BLaER1 treated with 17β-estradiol and CSF1 and Interleukin-3, amounts not matched to agents 10 nM and 100 nM (cell line): ENCODE measurements around the gene C2orf49.

ENCODE experiments used
- H3K27ac ChIP-seq, 11 experiments: shearing (Covaris generic); formaldehyde crosslinking; 2 replicates each; pipeline ENCODE4 v1.8.1; 2022
- H3K27me3 ChIP-seq, 11 experiments: shearing (Covaris generic); formaldehyde crosslinking; 2 replicates each; pipeline ENCODE4 v1.8.1; 2022
- H3K36me3 ChIP-seq, 11 experiments: shearing (Covaris generic); formaldehyde crosslinking; 2 replicates each; pipeline ENCODE4 v1.8.1; 2022
- H3K4me1 ChIP-seq, 10 experiments: shearing (Covaris generic); formaldehyde crosslinking; 2 replicates each; pipeline ENCODE4 v1.8.1; 2022
- H3K4me2 ChIP-seq, 11 experiments: shearing (Covaris generic); formaldehyde crosslinking; 2 replicates each; pipeline ENCODE4 v1.8.1; 2022
- H3K4me3 ChIP-seq, 10 experiments: shearing (Covaris generic); formaldehyde crosslinking; 2 replicates each; pipeline ENCODE4 v1.8.1; 2022
- H3K9ac ChIP-seq, 11 experiments: shearing (Covaris generic); formaldehyde crosslinking; 2 replicates each; pipeline ENCODE4 v1.8.1; 2022
- H3K9me3 ChIP-seq, 11 experiments: shearing (Covaris generic); formaldehyde crosslinking; replicated peaks in 1 of 11; 2 replicates each; pipeline ENCODE4 v1.8.1; 2022
- H4K20me1 ChIP-seq, 11 experiments: shearing (Covaris generic); formaldehyde crosslinking; 2 replicates each; pipeline ENCODE4 v1.8.1; 2022
- Cebpa-rat ChIP-seq, 11 experiments: shearing (Covaris generic); IDR thresholded peaks; 2 replicates each; pipeline ENCODE4 v1.8.1; 2022

The C2orf49 gene

GRCh38 chr2:105337122-105338019 lies at the start of gene C2orf49:
Gene C2orf49, plus strand, starts transcription at chr2:105337540. Its CDS starts 48 bp downstream, at chr2:105337588.
- no peak for TF ChIP-seq Cebpa-rat (IDR thresholded peaks at IDR 0.05)
- peak within 1 kb of the TSS; percentile 95 to 100 (median 98) for H3K27ac ChIP-seq

GRCh38 chr2:105287692-105288091 lies 49.6 kb upstream of the C2orf49 start:
- no peaks in the 10 kb centered on the region for H3K9me3 ChIP-seq
- H3K9ac ChIP-seq, result no peak overlapping the region
- peaks cover 85 to 100% (median 98%) of the 10 kb centered on the region in 11 experiments for H3K36me3 ChIP-seq
- H3K4me2 ChIP-seq, result no peak overlapping the region
- peaks cover 0 to 29% (median 9%) of the 10 kb centered on the region in 11 experiments; a peak in 5 of 22 replicates for H4K20me1 ChIP-seq
- no peak overlapping the region for H3K27ac ChIP-seq
- H3K27me3 ChIP-seq, result no peaks in the 10 kb centered on the region
- peaks cover 0 to under 1% (median 0%) of the 10 kb centered on the region in 10 experiments; a peak in 3 of 20 replicates for H3K4me1 ChIP-seq
- no peak for TF ChIP-seq Cebpa-rat (IDR thresholded peaks at IDR 0.05)
- no peak overlapping the region for H3K4me3 ChIP-seq

More at GRCh38 chr2:105337122-105338019, at the start of gene C2orf49:
- Histone ChIP-seq H4K20me1 (peaks cover 0 to 14% (median 6%) of the 10 kb centered on the region in 11 experiments; a peak in 6 of 22 replicates), H3K36me3 (peaks cover 33 to 54% (median 41%) of the 10 kb centered on the region in 11 experiments), H3K4me2 (peak within 1 kb of the TSS; percentile 78 to 98 (median 95)), H3K9me3 (no peaks in the 10 kb centered on the region), H3K4me1 (peaks cover 18 to 39% (median 24%) of the 10 kb centered on the region in 10 experiments), H3K27me3 (no peaks in the 10 kb centered on the region), H3K4me3 (peak within 1 kb of the TSS; percentile 78 to 97 (median 90)), H3K9ac (peak within 1 kb of the TSS; percentile 93 to 99 (median 97))

- H3K27ac ChIP-seq, result no peak overlapping the region
- H3K9ac ChIP-seq, result no peak overlapping the region
- no peak overlapping the region for H3K4me3 ChIP-seq
- no peaks in the 10 kb centered on the region for H3K4me1 ChIP-seq
- H3K4me2 ChIP-seq, result no peak overlapping the region
- peaks cover 84 to 100% (median 98%) of the 10 kb centered on the region in 11 experiments for H3K36me3 ChIP-seq
- H3K27me3 ChIP-seq, result no peaks in the 10 kb centered on the region
- no peak for TF ChIP-seq Cebpa-rat (IDR thresholded peaks at IDR 0.05)
- H4K20me1 ChIP-seq, result peaks cover 0 to 27% (median 5%) of the 10 kb centered on the region in 11 experiments; a peak in 3 of 22 replicates
- H3K9me3 ChIP-seq, result no peaks in the 10 kb centered on the region
These were observed 49.2 kb upstream of the C2orf49 start for GRCh38 chr2:105288133-105288532.

GRCh38 chr2:105290981-105291660 lies 46.2 kb upstream of the C2orf49 start:
- no peak overlapping the region for H3K9ac ChIP-seq
- H3K4me3 ChIP-seq, result no peak overlapping the region

GRCh38 chr2:105291981-105292380 lies 45.4 kb upstream of the C2orf49 start:
- no peak overlapping the region for H3K27ac ChIP-seq
- H3K36me3 ChIP-seq, result peaks cover 78 to 100% (median 94%) of the 10 kb centered on the region in 11 experiments
- peaks cover 0 to 23% (median 3%) of the 10 kb centered on the region in 11 experiments; a peak in 8 of 22 replicates for H4K20me1 ChIP-seq
- H3K4me3 ChIP-seq, result no peak overlapping the region
- no peak overlapping the region for H3K4me2 ChIP-seq
- H3K27me3 ChIP-seq, result no peaks in the 10 kb centered on the region
- TF ChIP-seq Cebpa-rat (IDR thresholded peaks at IDR 0.05), result no peak
- H3K4me1 ChIP-seq, result no peaks in the 10 kb centered on the region
- no peaks in the 10 kb centered on the region for H3K9me3 ChIP-seq
- no peak overlapping the region for H3K9ac ChIP-seq

More at GRCh38 chr2:105290981-105291660, 46.2 kb upstream of the C2orf49 start:
- no peak overlapping the region for H3K4me2 ChIP-seq
- H3K36me3 ChIP-seq, result peaks cover 78 to 100% (median 95%) of the 10 kb centered on the region in 11 experiments
- no peaks in the 10 kb centered on the region for H3K4me1 ChIP-seq
- H3K9me3 ChIP-seq, result no peaks in the 10 kb centered on the region
- H3K27me3 ChIP-seq, result no peaks in the 10 kb centered on the region
- no peak for TF ChIP-seq Cebpa-rat (IDR thresholded peaks at IDR 0.05)
- peaks cover 0 to 28% (median 1%) of the 10 kb centered on the region in 11 experiments; a peak in 5 of 22 replicates for H4K20me1 ChIP-seq
- H3K27ac ChIP-seq, result no peak overlapping the region

- no peak for TF ChIP-seq Cebpa-rat (IDR thresholded peaks at IDR 0.05)
- Histone ChIP-seq H3K27ac (no peak overlapping the region), H3K9ac (no peak overlapping the region), H3K4me1 (no peaks in the 10 kb centered on the region), H4K20me1 (peaks cover 3 to 32% (median 12%) of the 10 kb centered on the region in 11 experiments; a peak in 15 of 22 replicates), H3K4me3 (no peak overlapping the region), H3K9me3 (no peaks in the 10 kb centered on the region), H3K4me2 (no peak overlapping the region), H3K27me3 (no peaks in the 10 kb centered on the region), H3K36me3 (peaks cover 87 to 100% (median 96%) of the 10 kb centered on the region in 11 experiments)
These were observed 43.3 kb upstream of the C2orf49 start for GRCh38 chr2:105294046-105294445.

- Histone ChIP-seq H4K20me1 (peaks cover 3 to 42% (median 20%) of the 10 kb centered on the region in 11 experiments; a peak in 17 of 22 replicates), H3K36me3 (peaks cover 84 to 100% (median 91%) of the 10 kb centered on the region in 11 experiments), H3K9ac (no peak overlapping the region), H3K27me3 (no peaks in the 10 kb centered on the region), H3K4me1 (no peaks in the 10 kb centered on the region), H3K4me3 (no peak overlapping the region), H3K27ac (no peak overlapping the region), H3K4me2 (no peak overlapping the region), H3K9me3 (no peaks in the 10 kb centered on the region)
- no peak for TF ChIP-seq Cebpa-rat (IDR thresholded peaks at IDR 0.05)
These were observed 42.4 kb upstream of the C2orf49 start for GRCh38 chr2:105294844-105295481.

GRCh38 chr2:105296017-105296611 lies 41.2 kb upstream of the C2orf49 start:
- Histone ChIP-seq H3K36me3 (peaks cover 76 to 99% (median 87%) of the 10 kb centered on the region in 11 experiments), H3K27ac (no peak overlapping the region), H3K4me3 (no peak overlapping the region), H3K27me3 (no peaks in the 10 kb centered on the region), H4K20me1 (peaks cover 3 to 51% (median 26%) of the 10 kb centered on the region in 11 experiments; a peak in 17 of 22 replicates), H3K4me2 (no peak overlapping the region), H3K9me3 (no peaks in the 10 kb centered on the region), H3K9ac (no peak overlapping the region), H3K4me1 (no peaks in the 10 kb centered on the region)
- TF ChIP-seq Cebpa-rat (IDR thresholded peaks at IDR 0.05), result no peak
